ENCODE measurements around the gene MRPL2. TPM values are rescaled to one million over a fixed set of nuclear protein-coding genes. Genes with fewer than 3 reads are reported as not detected.

Gene MRPL2
- total and polyA plus RNA-seq, 5 donors from 2014 or later = 29.3 to 52.6 (median 48.1) TPM

GRCh38 chr6:43078691-43079090 is 19.5 kb upstream of the MRPL2 start:
- Histone ChIP-seq H3K27me3 (ENCODE audit: control insufficient read depth, insufficient read depth, low read length) (peaks cover 17% of the 10 kb centered on the region), H3K4me3 (ENCODE audit: low read depth, low read length) (no peak overlapping the region), H3K9me3 (ENCODE audit: control insufficient read depth in 2 of 2, low read length in 2 of 2) (no peaks in the 10 kb centered on the region), H3K4me1 (ENCODE audit: control insufficient read depth, insufficient read depth, low read length, poor library complexity, severe bottlenecking) (peaks cover 17% of the 10 kb centered on the region), H3K36me3 (ENCODE audit: control insufficient read depth, insufficient read depth, low read length) (no peaks in the 10 kb centered on the region), H3K27ac (ENCODE audit: insufficient read depth, low read length, poor library complexity, severe bottlenecking) (no peak overlapping the region)
- Mint-ChIP-seq H3K36me3 (peaks cover 7% of the 10 kb centered on the region), H3K4me1 (peaks cover 0 to 14% (median 2%) of the 10 kb centered on the region in 4 donors), H3K27me3 (peaks cover 60% of the 10 kb centered on the region), H3K4me3 (no peak overlapping the region), H3K27ac (no peak overlapping the region), H3K9me3 (peaks cover 0 to 3% (median 0%) of the 10 kb centered on the region in 7 donors)
- DNase-seq (no peak), ATAC-seq (ENCODE audit: low read depth in 2 of 2) (no peak)

- Histone ChIP-seq H3K27me3 (ENCODE audit: control insufficient read depth, insufficient read depth, low read length) (peaks cover 17% of the 10 kb centered on the region), H3K27ac (ENCODE audit: insufficient read depth, low read length, poor library complexity, severe bottlenecking) (no peak overlapping the region), H3K36me3 (ENCODE audit: control insufficient read depth, insufficient read depth, low read length) (no peaks in the 10 kb centered on the region), H3K4me3 (ENCODE audit: low read depth, low read length) (no peak overlapping the region), H3K9me3 (ENCODE audit: control insufficient read depth in 2 of 2, low read length in 2 of 2) (no peaks in the 10 kb centered on the region), H3K4me1 (ENCODE audit: control insufficient read depth, insufficient read depth, low read length, poor library complexity, severe bottlenecking) (peaks cover 17% of the 10 kb centered on the region)
- Mint-ChIP-seq H3K4me1 (peaks cover 0 to 14% (median 2%) of the 10 kb centered on the region in 4 donors), H3K4me3 (peak overlapping the region in 2 of 4 donors; percentile 18 to 39), H3K27me3 (peaks cover 65% of the 10 kb centered on the region), H3K9me3 (peaks cover 0 to 3% (median 0%) of the 10 kb centered on the region in 7 donors), H3K27ac (no peak overlapping the region), H3K36me3 (peaks cover 8% of the 10 kb centered on the region)
- ATAC-seq (ENCODE audit: low read depth in 2 of 2) (no peak), DNase-seq (no peak)
These were observed 18.8 kb upstream of the MRPL2 start for GRCh38 chr6:43077981-43078511.

- Histone ChIP-seq H3K4me3 (ENCODE audit: low read depth, low read length) (no peak overlapping the region), H3K4me1 (ENCODE audit: control insufficient read depth, insufficient read depth, low read length, poor library complexity, severe bottlenecking) (peaks cover 17% of the 10 kb centered on the region), H3K36me3 (ENCODE audit: control insufficient read depth, insufficient read depth, low read length) (no peaks in the 10 kb centered on the region), H3K27ac (ENCODE audit: insufficient read depth, low read length, poor library complexity, severe bottlenecking) (no peak overlapping the region), H3K27me3 (ENCODE audit: control insufficient read depth, insufficient read depth, low read length) (peaks cover 17% of the 10 kb centered on the region), H3K9me3 (ENCODE audit: control insufficient read depth in 2 of 2, low read length in 2 of 2) (no peaks in the 10 kb centered on the region)
- H3K9me3 Mint-ChIP-seq = peaks cover 0 to 3% (median 0%) of the 10 kb centered on the region in 7 donors
- no peak for DNase-seq
- H3K27ac Mint-ChIP-seq = no peak overlapping the region
- peak overlapping the region in 3 of 4 donors; percentile 21 to 54 (median 39) for H3K4me3 Mint-ChIP-seq
- H3K4me1 Mint-ChIP-seq = peaks cover 0 to 14% (median 2%) of the 10 kb centered on the region in 4 donors
- ATAC-seq (ENCODE audit: low read depth in 2 of 2) = no peak
- H3K27me3 Mint-ChIP-seq = peaks cover 70% of the 10 kb centered on the region
- peaks cover 14% of the 10 kb centered on the region for H3K36me3 Mint-ChIP-seq
These were observed 18.1 kb upstream of the MRPL2 start for GRCh38 chr6:43077333-43077809.

GRCh38 chr6:43076464-43077332 is 17.5 kb upstream of the MRPL2 start:
- no peak overlapping the region for H3K27ac Mint-ChIP-seq

GRCh38 chr6:43075670-43076463 is 16.6 kb upstream of the MRPL2 start, which contains the start of gene PTK7:
Gene PTK7 (plus strand): TSS chr6:43076314. CDS start chr6:43076489, 175 bp downstream.
- no peaks in the 10 kb centered on the region for H3K9me3 ChIP-seq (ENCODE audit: control insufficient read depth in 2 of 2, low read length in 2 of 2)
- H3K27ac ChIP-seq (ENCODE audit: insufficient read depth, low read length, poor library complexity, severe bottlenecking) = no peak within 1 kb of the TSS
- H3K4me1 ChIP-seq (ENCODE audit: control insufficient read depth, insufficient read depth, low read length, poor library complexity, severe bottlenecking) = peaks cover 17% of the 10 kb centered on the region
- H3K27ac Mint-ChIP-seq = no peak within 1 kb of the TSS
- no peak within 1 kb of the TSS for H3K4me3 ChIP-seq (ENCODE audit: low read depth, low read length)
- no peak for DNase-seq
- peak within 1 kb of the TSS in 3 of 4 donors; percentile 39 to 54 (median 44) for H3K4me3 Mint-ChIP-seq
- peak; percentile 36 to 57 for ATAC-seq (ENCODE audit: low read depth in 2 of 2)
- peaks cover 0 to 1% (median 0%) of the 10 kb centered on the region in 7 donors for H3K9me3 Mint-ChIP-seq
- peaks cover 66% of the 10 kb centered on the region for H3K27me3 Mint-ChIP-seq
- H3K4me1 Mint-ChIP-seq = peaks cover 0 to 14% (median 3%) of the 10 kb centered on the region in 4 donors
- peaks cover 24% of the 10 kb centered on the region for H3K36me3 Mint-ChIP-seq
- peaks cover 17% of the 10 kb centered on the region for H3K27me3 ChIP-seq (ENCODE audit: control insufficient read depth, insufficient read depth, low read length)
- H3K36me3 ChIP-seq (ENCODE audit: control insufficient read depth, insufficient read depth, low read length) = peaks cover 2% of the 10 kb centered on the region

More at GRCh38 chr6:43076464-43077332, 17.5 kb upstream of the MRPL2 start:
- Histone ChIP-seq H3K27me3 (ENCODE audit: control insufficient read depth, insufficient read depth, low read length) (peaks cover 17% of the 10 kb centered on the region), H3K27ac (ENCODE audit: insufficient read depth, low read length, poor library complexity, severe bottlenecking) (no peak overlapping the region), H3K4me3 (ENCODE audit: low read depth, low read length) (no peak overlapping the region), H3K36me3 (ENCODE audit: control insufficient read depth, insufficient read depth, low read length) (peaks cover 2% of the 10 kb centered on the region), H3K4me1 (ENCODE audit: control insufficient read depth, insufficient read depth, low read length, poor library complexity, severe bottlenecking) (peaks cover 17% of the 10 kb centered on the region), H3K9me3 (ENCODE audit: control insufficient read depth in 2 of 2, low read length in 2 of 2) (no peaks in the 10 kb centered on the region)
- peaks cover 0 to 14% (median 4%) of the 10 kb centered on the region in 4 donors for H3K4me1 Mint-ChIP-seq
- peaks cover 21% of the 10 kb centered on the region for H3K36me3 Mint-ChIP-seq
- peaks cover 70% of the 10 kb centered on the region for H3K27me3 Mint-ChIP-seq
- DNase-seq (peak in 1 of 3 donors; percentile 32), ATAC-seq (ENCODE audit: low read depth in 2 of 2) (peak in 1 of 2 donors; percentile 6)
- H3K4me3 Mint-ChIP-seq = peak overlapping the region in 3 of 4 donors; percentile 39 to 54 (median 41)
- H3K9me3 Mint-ChIP-seq = peaks cover 0 to 3% (median 0%) of the 10 kb centered on the region in 7 donors

- DNase-seq = no peak
- Mint-ChIP-seq H3K4me3 (peak overlapping the region in 2 of 4 donors; percentile 68 to 73), H3K27ac (no peak overlapping the region), H3K27me3 (peaks cover 58% of the 10 kb centered on the region), H3K36me3 (peaks cover 24% of the 10 kb centered on the region), H3K9me3 (peaks cover 0 to 1% (median 0%) of the 10 kb centered on the region in 7 donors), H3K4me1 (peaks cover 0 to 14% (median 3%) of the 10 kb centered on the region in 4 donors)
- H3K36me3 ChIP-seq (ENCODE audit: control insufficient read depth, insufficient read depth, low read length) = peaks cover 6% of the 10 kb centered on the region
- no peak for ATAC-seq (ENCODE audit: low read depth in 2 of 2)
- H3K27me3 ChIP-seq (ENCODE audit: control insufficient read depth, insufficient read depth, low read length) = peaks cover 17% of the 10 kb centered on the region
- no peak overlapping the region for H3K4me3 ChIP-seq (ENCODE audit: low read depth, low read length)
- H3K27ac ChIP-seq (ENCODE audit: insufficient read depth, low read length, poor library complexity, severe bottlenecking) = no peak overlapping the region
- peaks cover 17% of the 10 kb centered on the region for H3K4me1 ChIP-seq (ENCODE audit: control insufficient read depth, insufficient read depth, low read length, poor library complexity, severe bottlenecking)
- no peaks in the 10 kb centered on the region for H3K9me3 ChIP-seq (ENCODE audit: control insufficient read depth in 2 of 2, low read length in 2 of 2)
These were observed 15.8 kb upstream of the MRPL2 start for GRCh38 chr6:43074847-43075669.

Measured in CD4-positive, CD25-positive, alpha-beta regulatory T cell (primary cell).